IMR-90 (cell line): ENCODE results near the gene PLIN5. TPM values are rescaled to one million over a fixed set of nuclear protein-coding genes. Genes with fewer than 3 reads are reported as not detected.
A peak's percentile ranks its signal among the peaks of the same experiment; 100 is the strongest.

Experiments
- ATAC-seq: fragments of 200-7000 bp; cut with Tn5 transposase; 2 replicates; pipeline ENCODE4 v1.9.1; 2020; ENCODE audit warnings: low read depth, mild to moderate bottlenecking, moderate library complexity
- BruUV-seq: library from RNA; stranded (reverse); fragments of 400-500 nt; replicated peaks from 2 replicates; lab custom pipeline; 2021; lab: Mats Ljungman, UMichigan
- CTCF ChIA-PET: fragments of 300-600 bp; formaldehyde crosslinking; extraction: SDS; loops from one replicate; lab custom pipeline; 2021; ENCODE audit warnings: antibody characterized with exemption; lab: Yijun Ruan, JAX
- POLR2A ChIA-PET: fragments of 300-600 bp; sonication (Branson Sonifier 250); formaldehyde crosslinking; loops from one replicate; lab custom pipeline; 2022; ENCODE audit warnings: antibody characterized with exemption; ENCODE audit not compliant: unreplicated experiment; lab: Charles Lee
- DNase-seq: peaks from one replicate; pipeline ENCODE4 v3.0.0; 2013
- H2AFZ ChIP-seq: replicated peaks from 2 replicates; pipeline ENCODE3; 2013; ENCODE audit warnings: low read length, mild to moderate bottlenecking; ENCODE audit not compliant: poor library complexity
- H2AK5ac ChIP-seq: 2 replicates; pipeline ENCODE4 v1.6.1; 2013; ENCODE audit warnings: low read depth, low read length, inconsistent platforms
- H2AK9ac ChIP-seq: replicated peaks from 2 replicates; pipeline ENCODE3; 2013; ENCODE audit warnings: mild to moderate bottlenecking, low read depth, low read length, moderate library complexity; ENCODE audit not compliant: poor library complexity
- H2BK120ac ChIP-seq: 2 replicates; pipeline ENCODE4 v1.6.1; 2013; ENCODE audit warnings: low read depth, low read length, inconsistent platforms
- H2BK15ac ChIP-seq: 3 replicates; pipeline ENCODE4 v1.6.1; 2013; ENCODE audit warnings: low read depth, low read length, inconsistent platforms
- H2BK20ac ChIP-seq: 2 replicates; pipeline ENCODE4 v1.6.1; 2013; ENCODE audit warnings: low read depth, mild to moderate bottlenecking, inconsistent platforms, low read length, moderate library complexity
- H2BK5ac ChIP-seq: 2 replicates; pipeline ENCODE4 v1.6.1; 2013; ENCODE audit warnings: mild to moderate bottlenecking, low read depth, low read length, inconsistent platforms; ENCODE audit not compliant: poor library complexity, severe bottlenecking
- H3K14ac ChIP-seq: replicated peaks from 2 replicates; pipeline ENCODE4 v1.6.1; 2013; ENCODE audit warnings: low read depth, low read length, inconsistent platforms
- H3K18ac ChIP-seq: 2 replicates; pipeline ENCODE4 v1.6.1; 2013; ENCODE audit warnings: low read depth, low read length, control low read depth
- H3K23ac ChIP-seq: 2 replicates; pipeline ENCODE4 v1.6.1; 2013; ENCODE audit warnings: low read depth, low read length, inconsistent platforms
- H3K27ac ChIP-seq: 2 replicates; pipeline ENCODE4 v1.5.1; 2013; ENCODE audit warnings: mild to moderate bottlenecking, control low read depth, low read length; ENCODE audit not compliant: insufficient read depth
- H3K27me3 ChIP-seq: 2 replicates; pipeline ENCODE4 v1.6.1; 2013; ENCODE audit warnings: low read length; ENCODE audit not compliant: control insufficient read depth, insufficient read depth
- H3K36me3 ChIP-seq: 2 replicates; pipeline ENCODE4 v1.6.1; 2013; ENCODE audit warnings: low read length, mixed read lengths; ENCODE audit not compliant: control insufficient read depth, insufficient read depth
- H3K4ac ChIP-seq: 2 replicates; pipeline ENCODE4 v1.6.1; 2013; ENCODE audit warnings: low read depth, low read length, inconsistent platforms
- H3K4me1 ChIP-seq: 2 replicates; pipeline ENCODE4 v1.6.1; 2013; ENCODE audit warnings: low read length, mixed read lengths; ENCODE audit not compliant: control insufficient read depth, insufficient read depth
- H3K4me2 ChIP-seq: 2 replicates; pipeline ENCODE4 v1.6.1; 2013; ENCODE audit warnings: low read depth, mild to moderate bottlenecking, control low read depth, low read length, moderate library complexity
- H3K4me3 ChIP-seq: 2 replicates; pipeline ENCODE4 v1.5.1; 2013; ENCODE audit warnings: low read depth, mild to moderate bottlenecking, control low read depth, low read length, moderate library complexity; ENCODE audit not compliant: insufficient read depth
- H3K56ac ChIP-seq: 2 replicates; pipeline ENCODE4 v1.6.1; 2013; ENCODE audit warnings: low read length, inconsistent platforms; ENCODE audit not compliant: insufficient read depth; ENCODE audit errors: extremely low read depth
- H3K79me1 ChIP-seq, 2 experiments: 2 replicates each; pipeline ENCODE4 v1.6.1; 2013; ENCODE audit warnings: low read length in 2 of 2, inconsistent platforms in 1 of 2, low read depth in 1 of 2
- H3K9ac ChIP-seq: 2 replicates; pipeline ENCODE4 v1.6.1; 2013; ENCODE audit warnings: low read depth, low read length, control low read depth
- H3K9me1 ChIP-seq: 2 replicates; pipeline ENCODE4 v1.6.1; 2013; ENCODE audit warnings: low read length, inconsistent platforms; ENCODE audit not compliant: insufficient read depth
- H3K9me3 ChIP-seq: 2 replicates; pipeline ENCODE4 v1.6.1; 2013; ENCODE audit warnings: low read length; ENCODE audit not compliant: control insufficient read depth, insufficient read depth
- H4K20me1 ChIP-seq: 2 replicates; pipeline ENCODE4 v1.6.1; 2013; ENCODE audit warnings: low read length, inconsistent platforms; ENCODE audit not compliant: insufficient read depth
- H4K5ac ChIP-seq: 2 replicates; pipeline ENCODE4 v1.6.1; 2013; ENCODE audit warnings: mild to moderate bottlenecking, low read depth, low read length, control low read depth
- H4K8ac ChIP-seq, 2 experiments: 2 replicates each; pipeline ENCODE4 v1.6.1; 2013; ENCODE audit warnings: low read depth in 2 of 2, low read length in 2 of 2, control low read depth in 1 of 2, inconsistent platforms in 1 of 2
- H4K91ac ChIP-seq: 2 replicates; pipeline ENCODE4 v1.6.1; 2013; ENCODE audit warnings: low read depth, low read length, inconsistent platforms; ENCODE audit not compliant: insufficient read depth
- CEBPB ChIP-seq: IDR thresholded peaks from 2 replicates; pipeline ENCODE4 v1.6.1; 2012; ENCODE audit warnings: low read depth, low read length, improper control_type of control experiment
- FOS ChIP-seq: fragments of 150-350 bp; IDR thresholded peaks from 2 replicates; pipeline ENCODE4 v1.6.1; 2016; ENCODE audit warnings: low read depth, low read length
- MAZ ChIP-seq: IDR thresholded peaks from 2 replicates; pipeline ENCODE4 v1.6.1; 2012; ENCODE audit warnings: low read depth, mild to moderate bottlenecking, low read length, improper control_type of control experiment, moderate library complexity, borderline replicate concordance
- MXI1 ChIP-seq: IDR thresholded peaks from 2 replicates; pipeline ENCODE4 v1.6.1; 2012; ENCODE audit warnings: low read depth, mild to moderate bottlenecking, low read length, moderate library complexity, borderline replicate concordance
- NFE2L2 ChIP-seq: fragments of 150-350 bp; IDR thresholded peaks from 2 replicates; pipeline ENCODE4 v1.6.1; 2016; ENCODE audit warnings: low read depth, mild to moderate bottlenecking, low read length
- WGBS, 2 experiments: methylation state at CpG; one replicate each; pipeline versions ENCODE4 v1.1.5 to v1.1.7; 2013; ENCODE audit warnings: missing lambda C conversion rate in 2 of 2; ENCODE audit not compliant: insufficient read length in 1 of 2; ENCODE audit errors: extremely low coverage in 2 of 2; 5-methylcytosine and 5-hydroxymethylcytosine counted together
- dilution Hi-C: fragments of 300-500 bp; cut with HindIII; formaldehyde crosslinking; loops from one replicate; pipeline ENCODE4 v1.14.3; 2018; ENCODE audit warnings: low sequenced_read_pairs; ENCODE audit not compliant: unreplicated experiment
- in situ Hi-C: fragments of 300-500 bp; cut with MboI; formaldehyde crosslinking; loops from 3 replicates; pipeline ENCODE4 v1.14.3; 2019; ENCODE audit warnings: low sequenced_read_pairs, inconsistent platforms, mixed read lengths
- intact Hi-C: fragments of 100-400 bp; cut with micrococcal nuclease; formaldehyde crosslinking; loops from 2 replicates; pipeline ENCODE4 v1.10.0; 2022
- polyA plus RNA-seq, 3 experiments: library from polyadenylated mRNA; depleted of rRNA; stranded (reverse); fragments of >200 nt; gene quantifications; 2 replicates each; pipeline ENCODE4 v1.2.3, GENCODE V29; 2012; ENCODE audit warnings: low replicate concordance in 1 of 3
- total RNA-seq: library from RNA; depleted of rRNA; stranded (reverse); fragments of >200 nt; gene quantifications from 2 replicates; pipeline ENCODE4 v1.2.3, GENCODE V29; 2012
- TF ChIP-seq, protein P1 (sequence below): conservative IDR thresholded peaks from 2 replicates; pipeline ENCODE4 v1.5.1; 2012; ENCODE audit warnings: mild to moderate bottlenecking, low read depth, low read length, improper control_type of control experiment
- TF ChIP-seq, protein P2 (sequence below): fragments of 150-350 bp; IDR thresholded peaks from 2 replicates; pipeline ENCODE4 v1.6.1; 2016; ENCODE audit warnings: low read depth, mild to moderate bottlenecking, low read length, moderate library complexity, borderline replicate concordance

PLIN5 gene
- total and polyA plus RNA-seq, 2 of the 4 experiments (the other 2 are of a cell fraction): not detected

DNA sequence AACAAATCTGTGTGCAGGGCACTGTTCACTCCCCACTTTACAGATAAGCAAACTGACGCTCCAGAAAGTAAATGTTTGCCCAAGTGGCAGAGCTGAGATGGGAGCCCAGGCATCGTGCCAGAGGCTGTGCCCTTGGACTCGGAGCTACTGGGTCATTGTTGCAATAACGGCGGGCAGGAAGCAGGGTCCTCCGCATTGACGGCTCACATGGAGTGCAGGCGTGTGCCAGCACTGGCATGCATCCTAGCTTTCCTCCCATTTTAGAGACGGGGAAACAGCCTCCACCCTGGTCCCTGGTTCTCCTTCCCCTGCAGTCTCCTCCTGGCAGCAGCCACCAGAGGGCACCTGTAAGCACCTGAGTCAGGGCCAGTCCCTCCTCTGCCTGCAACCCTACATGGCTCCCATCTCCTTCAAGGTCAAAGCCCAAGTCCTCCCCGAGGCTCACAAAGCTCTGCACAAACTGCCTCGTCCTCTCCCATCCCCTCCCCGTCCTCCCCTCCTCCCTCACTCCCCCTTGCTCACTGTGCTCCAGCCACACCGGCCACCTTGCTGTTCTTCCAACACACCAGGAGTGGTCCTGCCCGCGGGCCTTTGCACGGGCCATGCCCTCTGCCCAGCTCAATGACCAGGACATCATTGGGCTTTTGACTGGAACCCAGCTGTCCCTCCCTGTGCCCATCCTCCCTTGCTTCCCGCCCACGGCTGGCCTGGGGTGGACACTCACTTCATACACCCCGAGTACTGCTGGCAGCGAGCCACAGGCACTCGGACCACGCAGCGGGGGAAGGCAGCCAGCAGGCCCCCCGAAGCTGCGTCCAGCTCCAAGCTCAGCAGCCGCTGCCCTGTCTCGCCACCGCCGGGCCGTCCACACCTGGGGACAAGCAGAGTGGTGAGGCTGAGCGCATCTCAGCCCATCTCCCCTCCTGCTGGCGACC is 12.5 kb upstream of the PLIN5 start:
- Histone ChIP-seq H3K4me1 (no peaks in the 10 kb centered on the region), H2BK20ac (no peak overlapping the region), H3K9me3 (no peaks in the 10 kb centered on the region), H4K8ac (no peak overlapping the region), H3K4me2 (no peak overlapping the region), H3K27ac (no peak overlapping the region), H3K56ac (no peak overlapping the region), H3K79me1 (no peaks in the 10 kb centered on the region), H2AFZ (no peak overlapping the region), H2BK120ac (no peak overlapping the region), H3K23ac (no peak overlapping the region), H4K91ac (no peak overlapping the region), H3K9me1 (no peaks in the 10 kb centered on the region), H2AK5ac (no peak overlapping the region), H2AK9ac (peak overlapping the region; percentile 24), H3K14ac (no peak overlapping the region), H3K4ac (no peak overlapping the region), H2BK5ac (no peak overlapping the region), H4K20me1 (no peaks in the 10 kb centered on the region), H3K18ac (no peak overlapping the region), H2BK15ac (no peak overlapping the region), H3K9ac (no peak overlapping the region), H3K27me3 (peaks cover 2% of the 10 kb centered on the region; the same call in 1 of the 2 replicates), H4K5ac (no peak overlapping the region), H3K36me3 (no peaks in the 10 kb centered on the region), H3K4me3 (no peak overlapping the region)
- ATAC-seq (peak; percentile 59; the same call in 1 of the 2 replicates), DNase-seq (no peak)
- 53% methylated on average over 12 of the region's 32 CpGs; no CpG with 5 or more reads in 1 of the 2 experiments for WGBS, 2 experiments
- no peak for TF ChIP-seq NFE2L2
- TF ChIP-seq, protein P1, sequence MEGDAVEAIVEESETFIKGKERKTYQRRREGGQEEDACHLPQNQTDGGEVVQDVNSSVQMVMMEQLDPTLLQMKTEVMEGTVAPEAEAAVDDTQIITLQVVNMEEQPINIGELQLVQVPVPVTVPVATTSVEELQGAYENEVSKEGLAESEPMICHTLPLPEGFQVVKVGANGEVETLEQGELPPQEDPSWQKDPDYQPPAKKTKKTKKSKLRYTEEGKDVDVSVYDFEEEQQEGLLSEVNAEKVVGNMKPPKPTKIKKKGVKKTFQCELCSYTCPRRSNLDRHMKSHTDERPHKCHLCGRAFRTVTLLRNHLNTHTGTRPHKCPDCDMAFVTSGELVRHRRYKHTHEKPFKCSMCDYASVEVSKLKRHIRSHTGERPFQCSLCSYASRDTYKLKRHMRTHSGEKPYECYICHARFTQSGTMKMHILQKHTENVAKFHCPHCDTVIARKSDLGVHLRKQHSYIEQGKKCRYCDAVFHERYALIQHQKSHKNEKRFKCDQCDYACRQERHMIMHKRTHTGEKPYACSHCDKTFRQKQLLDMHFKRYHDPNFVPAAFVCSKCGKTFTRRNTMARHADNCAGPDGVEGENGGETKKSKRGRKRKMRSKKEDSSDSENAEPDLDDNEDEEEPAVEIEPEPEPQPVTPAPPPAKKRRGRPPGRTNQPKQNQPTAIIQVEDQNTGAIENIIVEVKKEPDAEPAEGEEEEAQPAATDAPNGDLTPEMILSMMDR: peak; percentile 35
- TF ChIP-seq CEBPB: no peak
- no peak for TF ChIP-seq FOS
- TF ChIP-seq MXI1: no peak
- TF ChIP-seq MAZ: no peak
- TF ChIP-seq, protein P2, sequence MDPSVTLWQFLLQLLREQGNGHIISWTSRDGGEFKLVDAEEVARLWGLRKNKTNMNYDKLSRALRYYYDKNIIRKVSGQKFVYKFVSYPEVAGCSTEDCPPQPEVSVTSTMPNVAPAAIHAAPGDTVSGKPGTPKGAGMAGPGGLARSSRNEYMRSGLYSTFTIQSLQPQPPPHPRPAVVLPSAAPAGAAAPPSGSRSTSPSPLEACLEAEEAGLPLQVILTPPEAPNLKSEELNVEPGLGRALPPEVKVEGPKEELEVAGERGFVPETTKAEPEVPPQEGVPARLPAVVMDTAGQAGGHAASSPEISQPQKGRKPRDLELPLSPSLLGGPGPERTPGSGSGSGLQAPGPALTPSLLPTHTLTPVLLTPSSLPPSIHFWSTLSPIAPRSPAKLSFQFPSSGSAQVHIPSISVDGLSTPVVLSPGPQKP: no peak
- BruUV-seq: no TSS peak
- intact Hi-C loops (no loop called here), dilution Hi-C loops (no loop called here), in situ Hi-C loops (no loop called here)
- CTCF ChIA-PET: no interaction called here
- POLR2A ChIA-PET: no interaction called here
